Measurements from ENCODE around the gene PROK2. TPM values are rescaled to one million over a fixed set of nuclear protein-coding genes. Genes with fewer than 3 reads are reported as not detected.

Gene PROK2
- total and polyA plus RNA-seq, 2 donors (not counting 1 experiment from before 2014, with no cell fraction given) = 0.06 TPM; not detected in 1

DNA sequence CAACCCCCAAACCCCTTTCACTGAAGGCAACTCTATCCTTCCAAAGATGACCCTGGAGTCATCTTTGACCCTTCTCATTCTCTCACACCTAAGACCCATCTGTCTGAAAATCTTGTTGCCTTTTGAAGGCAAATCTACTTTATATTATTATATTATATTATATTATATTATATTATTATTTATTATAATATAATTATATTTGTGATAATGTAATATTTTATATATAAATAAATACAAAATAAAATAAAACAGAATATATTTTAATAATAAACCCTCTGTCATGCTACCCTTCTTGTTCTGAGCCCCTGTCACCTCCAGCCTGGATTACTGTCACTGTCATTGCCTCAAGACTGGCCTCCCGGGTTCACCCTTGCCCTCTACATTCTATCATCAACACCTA is 5.0 kb upstream of the PROK2 start:
- intact Hi-C loops (cut with micrococcal nuclease) = no loop called here
- no peak overlapping the region for H3K4me2 ChIP-seq (replicated peaks; ENCODE audit: low read depth, low read length, poor library complexity, severe bottlenecking)
- H3K36me3 ChIP-seq (replicated peaks in 1 of 2; ENCODE audit: control extremely low read depth in 1 of 2, control insufficient read depth in 1 of 2, extremely low read depth in 1 of 2, insufficient read depth in 2 of 2, low read length in 1 of 2) = no peaks in the 10 kb centered on the region
- H3K27me3 ChIP-seq (replicated peaks in 1 of 4; ENCODE audit: control extremely low read depth in 1 of 4, control insufficient read depth in 3 of 4, insufficient read depth in 4 of 4, low read length in 3 of 4) = peaks cover 0 to 23% (median 3%) of the 10 kb centered on the region in 4 experiments
- ChIA-PET POLR2A (no interaction called here), CTCF (no interaction called here)
- no peak for DNase-seq
- TF ChIP-seq EZH2 (IDR thresholded peaks at IDR 0.05; ENCODE audit: borderline replicate concordance, insufficient read depth, low read depth, low read length, poor library complexity, severe bottlenecking) = no peak
- H3K4me1 ChIP-seq (ENCODE audit: control insufficient read depth in 2 of 2, insufficient read depth in 2 of 2, low read length in 2 of 2) = peaks cover 4 to 5% of the 10 kb centered on the region in 2 donors
- peaks cover 10% of the 10 kb centered on the region for H3K4me1 Mint-ChIP-seq
- H3K4me3 ChIP-seq (ENCODE audit: control extremely low read depth in 1 of 5, extremely low read depth in 1 of 5, insufficient read depth in 1 of 5, low read depth in 2 of 5, low read length in 4 of 5) = no peak overlapping the region
- WGBS (ENCODE audit: insufficient coverage) = 100% methylated on average over 1 of the region's 1 CpG
- H3K79me2 ChIP-seq (ENCODE audit: control insufficient read depth, insufficient read depth, low read length) = no peaks in the 10 kb centered on the region
- no peaks in the 10 kb centered on the region for H3K9me3 ChIP-seq (ENCODE audit: control extremely low read depth in 1 of 3, control insufficient read depth in 2 of 3, insufficient read depth in 1 of 3, low read length in 2 of 3)
- H3K27ac Mint-ChIP-seq = no peak overlapping the region
- peaks cover 41% of the 10 kb centered on the region for H3K27me3 Mint-ChIP-seq
- H3K4me3 Mint-ChIP-seq = no peak overlapping the region
- H3K9me3 Mint-ChIP-seq (ENCODE audit: insufficient read depth) = no peaks in the 10 kb centered on the region
- no peaks in the 10 kb centered on the region for H4K20me1 ChIP-seq (ENCODE audit: control insufficient read depth, insufficient read depth, low read length, poor library complexity, severe bottlenecking)
- no peak overlapping the region for H2AFZ ChIP-seq (ENCODE audit: insufficient read depth, low read depth, low read length, poor library complexity, severe bottlenecking)
- no peak overlapping the region for H3K27ac ChIP-seq (ENCODE audit: low read length in 2 of 2)
- no peak overlapping the region for H3K9ac ChIP-seq (ENCODE audit: low read length)
- ATAC-seq (ENCODE audit: low read depth) = no peak

DNA sequence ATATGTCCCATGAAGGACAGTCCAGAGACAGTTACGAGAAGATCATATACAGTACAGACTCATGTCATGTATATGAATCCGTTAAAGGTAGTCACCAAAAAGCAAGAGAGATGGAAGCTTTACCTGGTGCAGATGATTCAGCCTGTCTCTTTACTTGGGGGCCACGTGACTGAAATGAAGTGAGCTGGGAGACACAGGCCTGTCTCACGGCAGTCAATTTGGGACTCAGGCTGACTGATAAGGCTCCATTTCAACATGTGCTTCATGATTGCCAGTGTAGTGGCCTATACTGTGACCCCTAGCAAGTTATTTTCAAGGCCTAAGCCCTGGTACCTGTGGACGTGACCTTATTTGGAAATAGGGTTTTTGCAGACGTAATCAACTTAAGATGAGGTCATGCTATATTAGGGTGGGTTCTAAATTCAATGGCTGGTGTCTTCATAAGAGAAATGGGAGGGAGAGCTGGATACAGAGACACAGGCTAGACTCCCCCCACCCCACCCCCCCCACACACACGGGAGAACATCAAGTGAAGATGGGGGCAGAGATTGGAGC is 3.0 kb upstream of the PROK2 start:
- Histone ChIP-seq H3K4me3 (ENCODE audit: control extremely low read depth in 1 of 5, extremely low read depth in 1 of 5, insufficient read depth in 1 of 5, low read depth in 2 of 5, low read length in 4 of 5) (no peak overlapping the region), H3K4me1 (ENCODE audit: control insufficient read depth in 2 of 2, insufficient read depth in 2 of 2, low read length in 2 of 2) (peaks cover 12 to 14% of the 10 kb centered on the region in 2 donors), H4K20me1 (ENCODE audit: control insufficient read depth, insufficient read depth, low read length, poor library complexity, severe bottlenecking) (no peaks in the 10 kb centered on the region), H3K9ac (ENCODE audit: low read length) (no peak overlapping the region), H3K9me3 (ENCODE audit: control extremely low read depth in 1 of 3, control insufficient read depth in 2 of 3, insufficient read depth in 1 of 3, low read length in 2 of 3) (no peaks in the 10 kb centered on the region), H3K79me2 (ENCODE audit: control insufficient read depth, insufficient read depth, low read length) (no peaks in the 10 kb centered on the region), H2AFZ (ENCODE audit: insufficient read depth, low read depth, low read length, poor library complexity, severe bottlenecking) (no peak overlapping the region), H3K4me2 (replicated peaks; ENCODE audit: low read depth, low read length, poor library complexity, severe bottlenecking) (no peak overlapping the region), H3K27me3 (replicated peaks in 1 of 4; ENCODE audit: control extremely low read depth in 1 of 4, control insufficient read depth in 3 of 4, insufficient read depth in 4 of 4, low read length in 3 of 4) (peaks cover 0 to 25% (median 10%) of the 10 kb centered on the region in 4 experiments), H3K27ac (ENCODE audit: low read length in 2 of 2) (no peak overlapping the region), H3K36me3 (replicated peaks in 1 of 2; ENCODE audit: control extremely low read depth in 1 of 2, control insufficient read depth in 1 of 2, extremely low read depth in 1 of 2, insufficient read depth in 2 of 2, low read length in 1 of 2) (no peaks in the 10 kb centered on the region)
- intact Hi-C loops (cut with micrococcal nuclease) = no loop called here
- POLR2A ChIA-PET = no interaction called here
- peaks cover 49% of the 10 kb centered on the region for H3K27me3 Mint-ChIP-seq
- ATAC-seq (ENCODE audit: low read depth) (no peak), DNase-seq (no peak)
- H3K9me3 Mint-ChIP-seq (ENCODE audit: insufficient read depth) = no peaks in the 10 kb centered on the region
- 92% methylated on average over 5 of the region's 7 CpGs for WGBS (ENCODE audit: insufficient coverage)
- TF ChIP-seq EZH2 (IDR thresholded peaks at IDR 0.05; ENCODE audit: borderline replicate concordance, insufficient read depth, low read depth, low read length, poor library complexity, severe bottlenecking) = no peak
- no peak for TF ChIP-seq CTCF (IDR thresholded peaks at IDR 0.05)
- no peak overlapping the region for H3K4me3 Mint-ChIP-seq
- peaks cover 19% of the 10 kb centered on the region for H3K4me1 Mint-ChIP-seq
- no peak overlapping the region for H3K27ac Mint-ChIP-seq
- CTCF ChIA-PET = no interaction called here

Data from B cell (primary cell).